B cell (primary cell): Measurements from ENCODE around the gene PPARG.

ENCODE experiments used
- CTCF ChIP-seq: fragments of 200-600 bp; IDR thresholded peaks from one replicate; pipeline ENCODE4 v1.8.0; 2022; ENCODE audit warnings: antibody characterized with exemption, mild to moderate bottlenecking
- EZH2 ChIP-seq: IDR thresholded peaks from 2 replicates; pipeline ENCODE4 v1.6.1; 2012; ENCODE audit warnings: borderline replicate concordance, low read depth, mild to moderate bottlenecking, moderate library complexity, low read length; ENCODE audit not compliant: insufficient read depth, poor library complexity, severe bottlenecking

GRCh38 chr3:12286504-12286903, 2.4 kb upstream of the PPARG start:
- TF ChIP-seq CTCF (no peak), EZH2 (no peak)
